Neural crest cell (in vitro differentiated cells): ENCODE results near the gene UGT2A3. TPM values are rescaled to one million over a fixed set of nuclear protein-coding genes. Genes with fewer than 3 reads are reported as not detected.

Experiments
- DNase-seq: peaks from one replicate; pipeline ENCODE4 v3.0.0; 2021; ENCODE audit warnings: low read depth, mixed read lengths, low spot score
- H3K27ac Mint-ChIP-seq: one replicate; pipeline ENCODE4 v1.8.0; 2021; ENCODE audit warnings: mild to moderate bottlenecking, mixed read lengths; ENCODE audit not compliant: unreplicated experiment
- H3K27me3 Mint-ChIP-seq: 2 replicates; pipeline ENCODE4 v1.8.0; 2021; ENCODE audit warnings: low read depth, mild to moderate bottlenecking, mixed read lengths
- H3K36me3 Mint-ChIP-seq: 2 replicates; pipeline ENCODE4 v1.8.0; 2021; ENCODE audit warnings: low read depth, mild to moderate bottlenecking, mixed read lengths
- H3K4me1 Mint-ChIP-seq: 2 replicates; pipeline ENCODE4 v1.8.0; 2021; ENCODE audit warnings: mixed read lengths
- H3K4me3 Mint-ChIP-seq: one replicate; pipeline ENCODE4 v1.8.0; 2021; ENCODE audit warnings: mild to moderate bottlenecking, mixed read lengths
- H3K9me3 Mint-ChIP-seq: 2 replicates; pipeline ENCODE4 v1.8.0; 2021; ENCODE audit warnings: mixed read lengths
- long read RNA-seq: library from polyadenylated mRNA; unstranded; transcript quantifications from one replicate; pipeline ENCODE4 v2.0.0, GENCODE V29; 2020
- total RNA-seq: library from RNA; stranded (reverse); gene quantifications from 2 replicates; pipeline ENCODE4 v1.2.1, GENCODE V29; 2021
- TF ChIP-seq, protein P1 (sequence below): fragments of 200-600 bp; sonication (generic); conservative IDR thresholded peaks from 2 replicates; pipeline ENCODE4 v1.5.0; 2021; ENCODE audit warnings: antibody characterized with exemption, mild to moderate bottlenecking

UGT2A3 gene
- total RNA-seq: not detected in 2 replicates
- long read RNA-seq: 0 reads

DNA sequence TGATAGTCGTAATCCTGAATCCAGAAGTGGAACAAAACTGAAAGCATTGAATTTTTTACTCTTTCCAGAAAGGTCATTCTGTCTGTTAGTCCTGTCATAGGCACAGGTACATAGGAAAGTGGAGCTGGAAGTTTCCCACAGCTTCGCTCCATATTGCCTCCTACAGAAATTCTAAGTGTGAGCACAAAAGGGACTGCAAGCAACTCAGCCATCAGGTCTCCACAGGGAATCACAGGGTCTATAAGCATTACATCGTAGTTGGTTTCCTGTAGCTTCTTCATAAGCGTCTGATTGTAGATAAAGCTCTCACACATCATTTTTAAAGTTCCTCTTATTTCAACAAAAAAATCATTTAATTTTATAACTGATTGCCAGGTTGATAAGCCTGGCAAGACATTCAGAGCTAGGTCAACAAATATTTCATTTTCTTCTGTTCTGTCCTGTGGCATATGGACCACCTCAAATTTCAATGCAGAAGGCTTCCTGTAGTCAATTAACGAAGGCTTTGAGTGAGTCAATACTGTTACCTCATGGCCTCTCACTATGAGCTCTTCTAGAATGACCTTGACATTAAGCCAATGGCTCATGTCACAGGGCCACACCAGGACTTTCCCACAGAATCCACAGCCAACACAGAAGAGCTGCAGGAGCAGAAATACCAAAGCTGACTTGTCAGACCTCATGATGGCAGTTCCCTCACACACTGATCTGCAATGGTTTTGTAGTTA lies at the start of gene UGT2A3:
Gene UGT2A3, minus strand, starts transcription at position 727 of the 728 bp plus-strand sequence. Its CDS starts 44 bp downstream, at position 683.
- DNase-seq: no peak
- Mint-ChIP-seq H3K4me3 (no peak within 1 kb of the TSS), H3K4me1 (no peaks in the 10 kb centered on the region), H3K36me3 (no peaks in the 10 kb centered on the region), H3K9me3 (peaks cover 6% of the 10 kb centered on the region), H3K27me3 (no peaks in the 10 kb centered on the region), H3K27ac (no peak within 1 kb of the TSS)
- TF ChIP-seq, protein P1, sequence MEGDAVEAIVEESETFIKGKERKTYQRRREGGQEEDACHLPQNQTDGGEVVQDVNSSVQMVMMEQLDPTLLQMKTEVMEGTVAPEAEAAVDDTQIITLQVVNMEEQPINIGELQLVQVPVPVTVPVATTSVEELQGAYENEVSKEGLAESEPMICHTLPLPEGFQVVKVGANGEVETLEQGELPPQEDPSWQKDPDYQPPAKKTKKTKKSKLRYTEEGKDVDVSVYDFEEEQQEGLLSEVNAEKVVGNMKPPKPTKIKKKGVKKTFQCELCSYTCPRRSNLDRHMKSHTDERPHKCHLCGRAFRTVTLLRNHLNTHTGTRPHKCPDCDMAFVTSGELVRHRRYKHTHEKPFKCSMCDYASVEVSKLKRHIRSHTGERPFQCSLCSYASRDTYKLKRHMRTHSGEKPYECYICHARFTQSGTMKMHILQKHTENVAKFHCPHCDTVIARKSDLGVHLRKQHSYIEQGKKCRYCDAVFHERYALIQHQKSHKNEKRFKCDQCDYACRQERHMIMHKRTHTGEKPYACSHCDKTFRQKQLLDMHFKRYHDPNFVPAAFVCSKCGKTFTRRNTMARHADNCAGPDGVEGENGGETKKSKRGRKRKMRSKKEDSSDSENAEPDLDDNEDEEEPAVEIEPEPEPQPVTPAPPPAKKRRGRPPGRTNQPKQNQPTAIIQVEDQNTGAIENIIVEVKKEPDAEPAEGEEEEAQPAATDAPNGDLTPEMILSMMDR: no peak

DNA sequence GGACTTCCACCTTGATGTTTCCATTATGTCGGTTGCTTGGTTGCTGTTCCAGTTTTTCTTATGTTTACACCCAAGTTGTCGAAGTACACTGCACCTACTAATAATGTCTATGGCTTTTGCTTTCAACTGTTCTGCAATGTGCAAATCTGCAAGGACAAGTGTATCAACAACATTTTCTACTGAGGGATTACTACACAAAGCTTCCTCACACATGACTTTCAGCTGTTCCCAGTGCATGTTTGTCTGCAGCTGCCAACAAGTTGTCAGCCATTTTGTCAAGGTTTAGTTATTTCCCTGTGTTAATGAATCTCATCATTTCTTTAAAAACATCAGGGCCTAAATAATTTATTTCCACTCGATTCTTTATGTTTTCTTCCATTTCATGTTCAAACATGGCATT lies 45.4 kb upstream of the UGT2A3 start:
- no peaks in the 10 kb centered on the region for H3K4me1 Mint-ChIP-seq
- no peaks in the 10 kb centered on the region for H3K27me3 Mint-ChIP-seq
- no peak overlapping the region for H3K27ac Mint-ChIP-seq
- H3K9me3 Mint-ChIP-seq: no peaks in the 10 kb centered on the region
- TF ChIP-seq, protein P1: no peak
- no peaks in the 10 kb centered on the region for H3K36me3 Mint-ChIP-seq
- no peak for DNase-seq
- no peak overlapping the region for H3K4me3 Mint-ChIP-seq

DNA sequence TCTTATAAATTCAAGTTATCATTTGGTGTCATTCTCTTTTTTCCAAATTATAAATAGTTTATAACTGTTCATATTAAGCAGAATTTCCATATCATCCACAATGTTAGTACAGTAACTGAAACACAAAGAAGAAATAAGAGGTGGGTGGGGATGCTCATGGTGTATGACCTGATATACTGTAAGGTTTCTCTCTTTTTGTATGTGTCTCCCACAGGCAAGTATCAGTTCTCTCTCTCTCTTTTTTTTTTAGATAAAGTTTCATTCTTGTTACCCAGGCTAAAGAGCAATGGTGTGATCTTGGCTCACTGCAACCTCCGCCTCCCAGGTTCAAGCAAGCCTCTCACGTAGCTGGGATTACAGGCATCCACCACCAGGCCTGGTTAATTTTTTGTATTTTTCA lies 43.7 kb upstream of the UGT2A3 start:
- TF ChIP-seq, protein P1: no peak
- H3K4me3 Mint-ChIP-seq: no peak overlapping the region
- H3K36me3 Mint-ChIP-seq: no peaks in the 10 kb centered on the region
- no peak for DNase-seq
- no peak overlapping the region for H3K27ac Mint-ChIP-seq
- no peaks in the 10 kb centered on the region for H3K27me3 Mint-ChIP-seq
- no peaks in the 10 kb centered on the region for H3K9me3 Mint-ChIP-seq
- H3K4me1 Mint-ChIP-seq: no peaks in the 10 kb centered on the region

DNA sequence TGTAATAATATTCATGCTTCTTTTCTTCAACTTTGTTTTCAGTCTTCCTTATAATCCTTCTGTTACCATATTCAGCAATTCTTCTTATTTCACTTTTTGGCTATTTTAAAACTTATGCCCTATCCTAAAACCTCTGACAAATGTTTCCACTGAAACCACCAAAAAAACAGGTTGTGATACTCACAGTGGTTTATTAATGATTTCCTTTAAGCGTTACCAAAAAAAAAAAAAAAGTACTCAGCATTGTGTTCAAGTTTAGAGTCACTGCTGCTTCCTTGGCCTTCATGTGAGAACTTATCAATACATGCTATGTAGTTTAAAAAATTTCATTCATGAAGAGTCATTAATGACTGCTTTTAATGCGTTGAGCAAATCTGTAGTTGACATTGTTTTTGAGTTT lies 35.4 kb upstream of the UGT2A3 start:
- H3K4me3 Mint-ChIP-seq: no peak overlapping the region
- TF ChIP-seq, protein P1: no peak
- no peaks in the 10 kb centered on the region for H3K27me3 Mint-ChIP-seq
- H3K9me3 Mint-ChIP-seq: peaks cover 9% of the 10 kb centered on the region
- H3K4me1 Mint-ChIP-seq: no peaks in the 10 kb centered on the region
- H3K36me3 Mint-ChIP-seq: no peaks in the 10 kb centered on the region
- H3K27ac Mint-ChIP-seq: no peak overlapping the region
- no peak for DNase-seq

DNA sequence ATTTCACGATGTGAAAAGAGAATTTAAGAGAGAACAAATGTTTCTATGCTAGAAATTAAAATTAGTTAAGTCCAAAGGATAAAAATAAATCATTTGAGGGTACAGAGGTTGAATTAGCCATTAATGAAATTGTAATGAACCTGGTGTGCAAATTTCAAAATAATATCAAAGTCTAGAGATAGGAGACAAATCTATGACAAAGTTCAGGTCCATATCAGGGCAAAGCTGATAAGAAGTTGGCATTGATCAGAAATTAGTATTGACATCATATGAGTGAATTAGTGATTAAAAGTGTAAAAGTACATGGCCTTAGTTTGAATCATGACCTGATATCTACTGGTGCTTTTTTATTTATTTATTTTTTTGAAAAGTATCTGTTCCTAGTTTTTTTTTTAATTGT lies 33.8 kb upstream of the UGT2A3 start:
- Mint-ChIP-seq H3K27ac (no peak overlapping the region), H3K36me3 (no peaks in the 10 kb centered on the region), H3K4me1 (no peaks in the 10 kb centered on the region), H3K4me3 (no peak overlapping the region), H3K9me3 (peaks cover 9% of the 10 kb centered on the region), H3K27me3 (no peaks in the 10 kb centered on the region)
- TF ChIP-seq, protein P1: no peak
- no peak for DNase-seq
